Hematopoietic multipotent progenitor cell treated with erythropoietin and hydrocortisone succinate and interleukin-3 and kit ligand, for 17 days (in vitro differentiated cells): ENCODE results near the gene MICU1.
A peak's percentile ranks its signal among the peaks of the same experiment; 100 is the strongest.
"Not testable (repeated sequence)": the region's sequence is repeated elsewhere in the genome, so short reads cannot be mapped to it uniquely, and the experiment has no call there.

Source experiments
- DNase-seq: peaks from one replicate; pipeline ENCODE4 v3.0.0-alpha.2; 2015; ENCODE audit warnings: low spot score

The MICU1 gene

GRCh38 chr10:72445851-72446250 is 180.0 kb downstream of the MICU1 start:
- no peak for DNase-seq

- not testable (repeated sequence) for DNase-seq
Observed at GRCh38 chr10:72442969-72443368, 182.9 kb downstream of the MICU1 start.

GRCh38 chr10:72435570-72435969 is 190.3 kb downstream of the MICU1 start:
- DNase-seq, result no peak

- not testable (repeated sequence) for DNase-seq
Observed at GRCh38 chr10:72430936-72431335, 194.9 kb downstream of the MICU1 start.

- DNase-seq, result no peak
Observed at GRCh38 chr10:72429931-72430330, 195.9 kb downstream of the MICU1 start.

- no peak for DNase-seq
Observed at GRCh38 chr10:72426986-72427385, 198.9 kb downstream of the MICU1 start.

GRCh38 chr10:72425133-72425532 is 200.7 kb downstream of the MICU1 start:
- DNase-seq, result no peak

GRCh38 chr10:72424561-72424960 is 201.3 kb downstream of the MICU1 start:
- DNase-seq, result no peak

- no peak for DNase-seq
Observed at GRCh38 chr10:72423426-72423825, 202.5 kb downstream of the MICU1 start.

- no peak for DNase-seq
Observed at GRCh38 chr10:72421885-72422540, 203.9 kb downstream of the MICU1 start.

GRCh38 chr10:72419241-72419640 is 206.6 kb downstream of the MICU1 start:
- DNase-seq, result no peak

GRCh38 chr10:72418679-72419078 is 207.2 kb downstream of the MICU1 start:
- no peak for DNase-seq

- DNase-seq, result no peak
Observed at GRCh38 chr10:72417971-72418370, 207.9 kb downstream of the MICU1 start.

GRCh38 chr10:72416661-72417060 is 209.2 kb downstream of the MICU1 start:
- no peak for DNase-seq

GRCh38 chr10:72414642-72415041 is 211.2 kb downstream of the MICU1 start:
- no peak for DNase-seq

- no peak for DNase-seq
Observed at GRCh38 chr10:72409167-72409566, 216.7 kb downstream of the MICU1 start.

- DNase-seq, result no peak
Observed at GRCh38 chr10:72407927-72408600, 217.8 kb downstream of the MICU1 start.

GRCh38 chr10:72407471-72407870 is 218.4 kb downstream of the MICU1 start:
- DNase-seq, result no peak

GRCh38 chr10:72395581-72395980 is 230.3 kb downstream of the MICU1 start:
- not testable (repeated sequence) for DNase-seq

- no peak for DNase-seq
Observed at GRCh38 chr10:72392571-72392970, 233.3 kb downstream of the MICU1 start.

GRCh38 chr10:72390764-72391163 is 235.1 kb downstream of the MICU1 start:
- peak; percentile 60 for DNase-seq

GRCh38 chr10:72389716-72390115 is 236.2 kb downstream of the MICU1 start:
- DNase-seq, result no peak

- DNase-seq, result no peak
Observed at GRCh38 chr10:72389014-72389413, 236.9 kb downstream of the MICU1 start.

GRCh38 chr10:72388062-72388461 is 237.8 kb downstream of the MICU1 start:
- no peak for DNase-seq
